Measurements from ENCODE around the gene CUBN.

The CUBN gene

GRCh38 chr10:16812676-16813075 lies 316.9 kb downstream of the CUBN start:
- no peak for DNase-seq

- DNase-seq = no peak
Observed at GRCh38 chr10:16811765-16812164, 317.8 kb downstream of the CUBN start.

- DNase-seq = no peak
Observed at GRCh38 chr10:16811292-16811691, 318.3 kb downstream of the CUBN start.

- DNase-seq = peak; percentile 54 to 70 (median 56)
Observed at GRCh38 chr10:16809074-16809718, 320.4 kb downstream of the CUBN start.

GRCh38 chr10:16804123-16804522 lies 325.5 kb downstream of the CUBN start:
- DNase-seq = no peak

GRCh38 chr10:16803464-16803863 lies 326.1 kb downstream of the CUBN start:
- DNase-seq = no peak

- peak; percentile 29 to 63 (median 40) for DNase-seq
Observed at GRCh38 chr10:16799621-16800020, 330.0 kb downstream of the CUBN start.

- DNase-seq = no peak
Observed at GRCh38 chr10:16798571-16798970, 331.0 kb downstream of the CUBN start.

GRCh38 chr10:16795410-16796073 lies 334.1 kb downstream of the CUBN start:
- no peak for DNase-seq

- DNase-seq = no peak
Observed at GRCh38 chr10:16794005-16794404, 335.6 kb downstream of the CUBN start.

GRCh38 chr10:16792675-16793074 lies 336.9 kb downstream of the CUBN start:
- DNase-seq = no peak

GRCh38 chr10:16789765-16790164 lies 339.8 kb downstream of the CUBN start:
- no peak for DNase-seq

- no peak for DNase-seq
Observed at GRCh38 chr10:16789261-16789660, 340.4 kb downstream of the CUBN start.

- no peak for DNase-seq
Observed at GRCh38 chr10:16788778-16789177, 340.8 kb downstream of the CUBN start.

GRCh38 chr10:16788125-16788524 lies 341.5 kb downstream of the CUBN start:
- DNase-seq = no peak

GRCh38 chr10:16787361-16787791 lies 342.2 kb downstream of the CUBN start:
- no peak for DNase-seq

- no peak for DNase-seq
Observed at GRCh38 chr10:16780338-16780880, 349.2 kb downstream of the CUBN start.

- DNase-seq = no peak
Observed at GRCh38 chr10:16779384-16779915, 350.2 kb downstream of the CUBN start.

- peak; percentile 35 to 73 (median 59) for DNase-seq
Observed at GRCh38 chr10:16777473-16778370, 351.9 kb downstream of the CUBN start.

- DNase-seq = no peak
Observed at GRCh38 chr10:16776896-16777295, 352.7 kb downstream of the CUBN start.

Measured in suppressor macrophage treated with lipopolysaccharide for 1 hour (primary cell).